ENCODE measurements around the gene TRIM47. TPM values are rescaled to one million over a fixed set of nuclear protein-coding genes. Genes with fewer than 3 reads are reported as not detected.

TRIM47 gene
- total RNA-seq, 6 experiments from 2014 or later, result 1.0 to 2.3 (median 1.5) TPM

GRCh38 chr17:75885431-75885830 is 7.0 kb upstream of the TRIM47 start:
- Mint-ChIP-seq H3K27ac (no peak overlapping the region), H3K27me3 (ENCODE audit: insufficient read depth) (peaks cover 16% of the 10 kb centered on the region), H3K36me3 (ENCODE audit: low read depth) (no peaks in the 10 kb centered on the region), H3K9me3 (no peaks in the 10 kb centered on the region), H3K4me3 (no peak overlapping the region), H3K4me1 (ENCODE audit: low read depth) (no peaks in the 10 kb centered on the region)
- no peak for DNase-seq
- TF ChIP-seq CTCF (IDR thresholded peaks at IDR 0.05), result no peak

- peaks cover 9% of the 10 kb centered on the region for H3K4me1 Mint-ChIP-seq (ENCODE audit: low read depth)
- H3K4me3 Mint-ChIP-seq, result no peak overlapping the region
- no peaks in the 10 kb centered on the region for H3K36me3 Mint-ChIP-seq (ENCODE audit: low read depth)
- H3K27me3 Mint-ChIP-seq (ENCODE audit: insufficient read depth), result peaks cover 15% of the 10 kb centered on the region
- H3K9me3 Mint-ChIP-seq, result no peaks in the 10 kb centered on the region
- DNase-seq, result no peak
- no peak overlapping the region for H3K27ac Mint-ChIP-seq
- no peak for TF ChIP-seq CTCF (IDR thresholded peaks at IDR 0.05)
Observed at GRCh38 chr17:75881678-75882454, 3.5 kb upstream of the TRIM47 start.

GRCh38 chr17:75880266-75880665 is 1.9 kb upstream of the TRIM47 start:
- no peak for TF ChIP-seq CTCF (IDR thresholded peaks at IDR 0.05)
- Mint-ChIP-seq H3K36me3 (ENCODE audit: low read depth) (no peaks in the 10 kb centered on the region), H3K27me3 (ENCODE audit: insufficient read depth) (peaks cover 9% of the 10 kb centered on the region), H3K4me3 (no peak overlapping the region), H3K4me1 (ENCODE audit: low read depth) (peaks cover 15% of the 10 kb centered on the region), H3K27ac (no peak overlapping the region), H3K9me3 (no peaks in the 10 kb centered on the region)
- DNase-seq, result no peak

GRCh38 chr17:75877752-75878173 is 618 bp downstream of the TRIM47 start:
- H3K36me3 Mint-ChIP-seq (ENCODE audit: low read depth), result no peaks in the 10 kb centered on the region
- peak; percentile 64 for DNase-seq
- H3K4me3 Mint-ChIP-seq, result peak overlapping the region; percentile 88
- peaks cover 18% of the 10 kb centered on the region for H3K4me1 Mint-ChIP-seq (ENCODE audit: low read depth)
- H3K27ac Mint-ChIP-seq, result peak overlapping the region; percentile 84
- peaks cover 9% of the 10 kb centered on the region for H3K27me3 Mint-ChIP-seq (ENCODE audit: insufficient read depth)
- peak; percentile 69 for TF ChIP-seq CTCF (IDR thresholded peaks at IDR 0.05)
- no peaks in the 10 kb centered on the region for H3K9me3 Mint-ChIP-seq

- peak; percentile 86 for DNase-seq
- Mint-ChIP-seq H3K4me3 (peak overlapping the region; percentile 88), H3K36me3 (ENCODE audit: low read depth) (no peaks in the 10 kb centered on the region), H3K27ac (peak overlapping the region; percentile 84), H3K9me3 (no peaks in the 10 kb centered on the region), H3K4me1 (ENCODE audit: low read depth) (peaks cover 25% of the 10 kb centered on the region), H3K27me3 (ENCODE audit: insufficient read depth) (peaks cover 9% of the 10 kb centered on the region)
- no peak for TF ChIP-seq CTCF (IDR thresholded peaks at IDR 0.05)
Observed at GRCh38 chr17:75876938-75877751, 1.2 kb downstream of the TRIM47 start.

All from HFFc6 (cell line).